ENCODE data around the gene HIPK2.
A peak's percentile ranks its signal among the peaks of the same experiment; 100 is the strongest.

The HIPK2 gene

DNA sequence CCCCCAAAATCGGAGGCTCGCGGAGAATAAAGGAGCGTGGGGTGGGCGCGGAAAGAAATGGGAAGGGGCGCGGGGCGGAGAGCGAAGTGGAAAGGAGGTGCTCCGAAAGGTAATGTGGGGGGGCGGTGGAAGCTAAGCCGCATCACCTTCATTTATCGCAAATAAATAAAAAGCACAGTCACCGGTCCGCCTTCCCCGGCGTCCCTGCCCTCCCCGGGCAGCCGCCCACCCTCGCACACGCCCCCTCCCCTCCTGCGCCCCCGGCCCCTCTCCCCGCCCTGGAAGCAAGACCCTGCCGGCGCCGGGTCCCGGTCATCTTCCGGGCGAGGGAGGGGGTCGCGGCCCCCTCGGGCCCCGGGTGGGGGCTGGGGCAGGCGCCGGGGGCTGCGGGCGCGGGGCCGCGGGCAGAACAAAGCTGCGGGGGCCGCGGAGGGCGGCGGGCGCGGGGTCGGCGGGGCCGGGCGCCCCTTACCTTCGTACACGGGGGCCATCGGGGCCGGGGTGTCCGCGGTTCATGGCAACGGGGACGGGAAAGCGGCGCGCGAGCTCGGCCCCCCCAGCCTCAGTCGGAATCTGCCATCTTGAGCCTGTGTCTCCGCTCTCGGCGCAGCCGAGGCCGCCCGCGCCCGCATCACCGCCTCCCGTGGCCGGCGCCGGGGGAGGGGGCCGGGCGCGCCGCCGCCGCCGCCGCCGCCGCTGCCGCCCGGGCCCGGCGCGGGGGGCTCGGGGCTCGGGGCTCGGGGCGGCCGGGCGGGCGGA, 486 bp downstream of the HIPK2 start:
- TF ChIP-seq EP300 (IDR thresholded peaks at IDR 0.05; ENCODE audit: borderline replicate concordance) (no peak), FOXM1 (IDR thresholded peaks at IDR 0.05; ENCODE audit: borderline replicate concordance, low read depth) (no peak), TAF1 (IDR thresholded peaks at IDR 0.05; ENCODE audit: low read depth) (0 out of 2 replicates have a peak, but pooled peaks have one; percentile 2), EGR1 (IDR thresholded peaks at IDR 0.05) (no peak; the same call in 1 of the 2 replicates), RAD21 (IDR thresholded peaks at IDR 0.05; ENCODE audit: low read depth) (no peak), ZBTB7A (IDR thresholded peaks at IDR 0.05; ENCODE audit: low read depth) (peak; percentile 91; the same call in 1 of the 2 replicates), YY1 (IDR thresholded peaks at IDR 0.05; ENCODE audit: low read depth) (peak; percentile 60; the same call in 1 of the 2 replicates), TEAD4 (IDR thresholded peaks at IDR 0.05) (no peak), CREB1 (IDR thresholded peaks at IDR 0.05; ENCODE audit: low read depth) (no peak), CEBPB (IDR thresholded peaks at IDR 0.05) (no peak), NFIC (IDR thresholded peaks at IDR 0.05) (no peak), TCF12 (IDR thresholded peaks at IDR 0.05; ENCODE audit: low read depth) (no peak)
- TF ChIP-seq, protein P1, sequence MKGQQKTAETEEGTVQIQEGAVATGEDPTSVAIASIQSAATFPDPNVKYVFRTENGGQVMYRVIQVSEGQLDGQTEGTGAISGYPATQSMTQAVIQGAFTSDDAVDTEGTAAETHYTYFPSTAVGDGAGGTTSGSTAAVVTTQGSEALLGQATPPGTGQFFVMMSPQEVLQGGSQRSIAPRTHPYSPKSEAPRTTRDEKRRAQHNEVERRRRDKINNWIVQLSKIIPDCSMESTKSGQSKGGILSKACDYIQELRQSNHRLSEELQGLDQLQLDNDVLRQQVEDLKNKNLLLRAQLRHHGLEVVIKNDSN (IDR thresholded peaks at IDR 0.05), result no peak
- TF ChIP-seq, protein P2, sequence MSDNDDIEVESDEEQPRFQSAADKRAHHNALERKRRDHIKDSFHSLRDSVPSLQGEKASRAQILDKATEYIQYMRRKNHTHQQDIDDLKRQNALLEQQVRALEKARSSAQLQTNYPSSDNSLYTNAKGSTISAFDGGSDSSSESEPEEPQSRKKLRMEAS (IDR thresholded peaks at IDR 0.05), result no peak
- TF ChIP-seq, protein P3, sequence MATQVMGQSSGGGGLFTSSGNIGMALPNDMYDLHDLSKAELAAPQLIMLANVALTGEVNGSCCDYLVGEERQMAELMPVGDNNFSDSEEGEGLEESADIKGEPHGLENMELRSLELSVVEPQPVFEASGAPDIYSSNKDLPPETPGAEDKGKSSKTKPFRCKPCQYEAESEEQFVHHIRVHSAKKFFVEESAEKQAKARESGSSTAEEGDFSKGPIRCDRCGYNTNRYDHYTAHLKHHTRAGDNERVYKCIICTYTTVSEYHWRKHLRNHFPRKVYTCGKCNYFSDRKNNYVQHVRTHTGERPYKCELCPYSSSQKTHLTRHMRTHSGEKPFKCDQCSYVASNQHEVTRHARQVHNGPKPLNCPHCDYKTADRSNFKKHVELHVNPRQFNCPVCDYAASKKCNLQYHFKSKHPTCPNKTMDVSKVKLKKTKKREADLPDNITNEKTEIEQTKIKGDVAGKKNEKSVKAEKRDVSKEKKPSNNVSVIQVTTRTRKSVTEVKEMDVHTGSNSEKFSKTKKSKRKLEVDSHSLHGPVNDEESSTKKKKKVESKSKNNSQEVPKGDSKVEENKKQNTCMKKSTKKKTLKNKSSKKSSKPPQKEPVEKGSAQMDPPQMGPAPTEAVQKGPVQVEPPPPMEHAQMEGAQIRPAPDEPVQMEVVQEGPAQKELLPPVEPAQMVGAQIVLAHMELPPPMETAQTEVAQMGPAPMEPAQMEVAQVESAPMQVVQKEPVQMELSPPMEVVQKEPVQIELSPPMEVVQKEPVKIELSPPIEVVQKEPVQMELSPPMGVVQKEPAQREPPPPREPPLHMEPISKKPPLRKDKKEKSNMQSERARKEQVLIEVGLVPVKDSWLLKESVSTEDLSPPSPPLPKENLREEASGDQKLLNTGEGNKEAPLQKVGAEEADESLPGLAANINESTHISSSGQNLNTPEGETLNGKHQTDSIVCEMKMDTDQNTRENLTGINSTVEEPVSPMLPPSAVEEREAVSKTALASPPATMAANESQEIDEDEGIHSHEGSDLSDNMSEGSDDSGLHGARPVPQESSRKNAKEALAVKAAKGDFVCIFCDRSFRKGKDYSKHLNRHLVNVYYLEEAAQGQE (IDR thresholded peaks at IDR 0.05; ENCODE audit: low read depth), result no peak

DNA sequence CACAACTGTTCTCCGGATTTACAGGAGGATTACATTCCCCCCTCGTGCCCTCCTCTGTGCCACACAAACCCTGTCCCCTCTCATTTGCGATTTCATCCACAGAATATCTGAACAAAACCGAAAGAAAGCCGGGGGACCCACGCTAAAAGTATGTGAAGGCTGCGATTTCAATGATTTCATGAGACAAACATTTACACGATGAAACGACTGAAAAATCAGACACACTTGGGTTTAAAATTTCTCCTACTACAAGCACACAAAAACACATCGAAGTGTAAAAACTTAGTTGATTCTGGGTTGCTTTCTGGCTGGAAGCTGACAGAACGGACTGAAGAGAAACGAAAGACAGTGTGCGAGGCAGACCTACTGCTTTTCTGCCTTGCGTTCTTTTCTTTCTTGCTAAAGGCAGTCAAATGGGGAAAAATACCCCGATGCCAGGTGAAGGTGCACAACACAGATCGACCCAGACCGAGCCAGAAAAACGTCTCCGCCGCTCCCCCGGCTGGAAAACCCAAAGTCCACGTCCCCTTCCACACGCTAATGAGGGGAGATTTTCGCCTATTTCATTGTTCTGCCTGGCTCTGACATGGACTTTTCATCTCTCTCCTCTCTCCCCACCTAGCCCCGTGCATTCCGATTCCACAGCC, 1.2 kb downstream of the HIPK2 start:
- TF ChIP-seq ZBTB7A (IDR thresholded peaks at IDR 0.05; ENCODE audit: low read depth) (no peak), FOXM1 (IDR thresholded peaks at IDR 0.05; ENCODE audit: borderline replicate concordance, low read depth) (no peak), NFIC (IDR thresholded peaks at IDR 0.05) (no peak), RAD21 (IDR thresholded peaks at IDR 0.05; ENCODE audit: low read depth) (no peak), TAF1 (IDR thresholded peaks at IDR 0.05; ENCODE audit: low read depth) (no peak), EP300 (IDR thresholded peaks at IDR 0.05; ENCODE audit: borderline replicate concordance) (no peak), TCF12 (IDR thresholded peaks at IDR 0.05; ENCODE audit: low read depth) (no peak), CEBPB (IDR thresholded peaks at IDR 0.05) (no peak), TEAD4 (IDR thresholded peaks at IDR 0.05) (no peak), YY1 (IDR thresholded peaks at IDR 0.05; ENCODE audit: low read depth) (no peak), EGR1 (IDR thresholded peaks at IDR 0.05) (no peak), CREB1 (IDR thresholded peaks at IDR 0.05; ENCODE audit: low read depth) (no peak)
- TF ChIP-seq, protein P2 (IDR thresholded peaks at IDR 0.05), result no peak; the same call in 1 of the 2 replicates
- TF ChIP-seq, protein P1 (IDR thresholded peaks at IDR 0.05), result no peak
- TF ChIP-seq, protein P3 (IDR thresholded peaks at IDR 0.05; ENCODE audit: low read depth), result no peak

DNA sequence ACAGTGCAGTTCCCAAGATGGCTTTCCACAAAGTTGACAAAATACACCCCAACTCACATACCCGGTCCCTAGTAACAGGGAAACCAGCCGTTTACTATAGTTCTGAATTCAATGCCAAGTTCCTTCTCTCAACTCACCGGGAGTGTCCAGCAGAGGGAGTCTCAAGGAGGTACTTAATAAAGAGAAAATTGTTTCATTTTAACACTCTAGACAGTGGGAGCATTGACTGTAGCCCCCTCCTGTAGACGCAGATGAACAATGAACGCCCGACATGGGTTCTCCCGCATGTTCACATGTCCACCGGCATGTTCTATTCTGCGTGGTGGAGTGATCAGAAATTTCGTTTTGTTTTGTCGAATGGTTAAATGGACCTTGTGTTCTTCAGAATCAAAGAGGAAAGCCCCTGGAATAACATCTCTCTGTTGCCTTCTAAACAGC, 1.9 kb downstream of the HIPK2 start:
- TF ChIP-seq, protein P3 (IDR thresholded peaks at IDR 0.05; ENCODE audit: low read depth), result no peak
- peak; percentile 47 for TF ChIP-seq RAD21 (IDR thresholded peaks at IDR 0.05; ENCODE audit: low read depth)

DNA sequence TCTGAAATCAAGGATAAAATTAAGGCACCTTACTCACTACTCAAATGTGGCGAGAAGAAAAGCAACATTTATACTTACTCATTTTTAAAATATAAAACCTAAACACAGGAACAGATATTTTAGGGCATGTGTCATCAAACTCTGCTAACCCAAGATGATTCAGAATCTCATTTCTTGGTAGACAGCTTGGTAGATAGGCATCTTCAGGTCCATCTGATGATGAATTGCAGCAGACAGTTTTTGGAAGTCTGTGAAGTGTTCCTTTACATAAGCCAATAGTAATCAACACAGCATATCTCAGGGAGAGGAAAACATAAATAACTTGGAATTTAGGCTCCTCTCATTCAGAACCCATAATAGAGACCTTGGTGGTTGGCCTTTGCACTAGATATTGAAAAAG, 3.4 kb downstream of the HIPK2 start:
- TF ChIP-seq EP300 (IDR thresholded peaks at IDR 0.05; ENCODE audit: borderline replicate concordance), result no peak
- no peak for TF ChIP-seq YY1 (IDR thresholded peaks at IDR 0.05; ENCODE audit: low read depth)
- TF ChIP-seq TAF1 (IDR thresholded peaks at IDR 0.05; ENCODE audit: low read depth), result no peak
- no peak for TF ChIP-seq TCF12 (IDR thresholded peaks at IDR 0.05; ENCODE audit: low read depth)
- TF ChIP-seq RAD21 (IDR thresholded peaks at IDR 0.05; ENCODE audit: low read depth), result no peak
- no peak for TF ChIP-seq CREB1 (IDR thresholded peaks at IDR 0.05; ENCODE audit: low read depth)
- TF ChIP-seq ZBTB7A (IDR thresholded peaks at IDR 0.05; ENCODE audit: low read depth), result no peak
- no peak for TF ChIP-seq NFIC (IDR thresholded peaks at IDR 0.05)
- no peak for TF ChIP-seq FOXM1 (IDR thresholded peaks at IDR 0.05; ENCODE audit: borderline replicate concordance, low read depth)
- TF ChIP-seq, protein P3 (IDR thresholded peaks at IDR 0.05; ENCODE audit: low read depth), result no peak
- TF ChIP-seq, protein P2 (IDR thresholded peaks at IDR 0.05), result no peak
